Stimulated activated CD4-positive, alpha-beta T cell treated with anti-CD3 and anti-CD28 coated beads, Interleukin-2, amount 100 ng/mL, for 4 hours (primary cell): ENCODE measurements around the gene CFHR2.

ENCODE experiments used
- DNase-seq: peaks from one replicate; pipeline ENCODE4 v3.0.0-alpha.2; 2020; ENCODE audit warnings: low read depth

CFHR2 gene

DNA sequence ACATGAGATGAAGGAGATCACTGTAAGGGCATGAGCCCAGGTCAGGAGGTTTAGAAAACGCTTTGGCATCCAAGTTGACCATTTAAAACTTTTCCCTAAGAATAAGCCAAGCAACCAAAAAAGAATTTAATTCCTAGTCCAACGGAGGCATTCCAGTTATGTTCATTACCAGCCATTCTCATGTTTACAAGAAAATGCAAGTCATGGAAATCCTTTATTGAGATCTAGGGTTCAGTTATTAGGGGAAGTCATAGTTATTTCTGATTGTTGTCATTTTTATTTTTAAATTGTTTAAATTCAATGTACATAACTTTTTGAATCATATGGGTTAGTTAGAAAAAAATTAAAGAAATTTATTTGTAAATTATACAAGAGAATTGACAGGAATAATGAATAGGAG, 58.3 kb downstream of the CFHR2 start:
- DNase-seq, result no peak

DNA sequence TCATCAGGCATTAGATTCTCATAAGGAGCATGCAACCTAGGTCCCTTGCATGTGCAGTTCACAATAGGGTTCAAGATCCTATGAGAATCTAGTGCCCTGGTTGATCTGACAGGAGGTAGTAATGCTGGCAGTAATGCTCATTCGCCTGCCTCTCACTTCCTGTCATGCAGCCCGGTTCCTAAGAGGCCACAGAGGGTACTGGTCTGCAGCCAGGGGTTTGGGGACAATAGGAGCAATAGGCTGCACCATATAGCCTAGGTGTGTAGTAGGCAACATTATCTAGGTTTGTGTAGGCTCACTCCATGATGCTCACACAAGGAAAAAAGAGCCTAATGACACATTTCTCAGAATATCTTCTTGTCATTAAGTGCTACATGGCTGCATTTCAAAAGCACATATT, 59.6 kb downstream of the CFHR2 start:
- DNase-seq, result no peak

GRCh38 chr1:197008861-197009260, 65.3 kb downstream of the CFHR2 start:
- no peak for DNase-seq
